ENCODE data around the gene TBC1D10A. TPM values are rescaled to one million over a fixed set of nuclear protein-coding genes. Genes with fewer than 3 reads are reported as not detected.
A peak's percentile ranks its signal among the peaks of the same experiment; 100 is the strongest.
"Not testable (repeated sequence)": the region's sequence is repeated elsewhere in the genome, so short reads cannot be mapped to it uniquely, and the experiment has no call there.

The TBC1D10A gene
- total RNA-seq, 2 experiments from 2014 or later, result 37.9 to 41.6 TPM

DNA sequence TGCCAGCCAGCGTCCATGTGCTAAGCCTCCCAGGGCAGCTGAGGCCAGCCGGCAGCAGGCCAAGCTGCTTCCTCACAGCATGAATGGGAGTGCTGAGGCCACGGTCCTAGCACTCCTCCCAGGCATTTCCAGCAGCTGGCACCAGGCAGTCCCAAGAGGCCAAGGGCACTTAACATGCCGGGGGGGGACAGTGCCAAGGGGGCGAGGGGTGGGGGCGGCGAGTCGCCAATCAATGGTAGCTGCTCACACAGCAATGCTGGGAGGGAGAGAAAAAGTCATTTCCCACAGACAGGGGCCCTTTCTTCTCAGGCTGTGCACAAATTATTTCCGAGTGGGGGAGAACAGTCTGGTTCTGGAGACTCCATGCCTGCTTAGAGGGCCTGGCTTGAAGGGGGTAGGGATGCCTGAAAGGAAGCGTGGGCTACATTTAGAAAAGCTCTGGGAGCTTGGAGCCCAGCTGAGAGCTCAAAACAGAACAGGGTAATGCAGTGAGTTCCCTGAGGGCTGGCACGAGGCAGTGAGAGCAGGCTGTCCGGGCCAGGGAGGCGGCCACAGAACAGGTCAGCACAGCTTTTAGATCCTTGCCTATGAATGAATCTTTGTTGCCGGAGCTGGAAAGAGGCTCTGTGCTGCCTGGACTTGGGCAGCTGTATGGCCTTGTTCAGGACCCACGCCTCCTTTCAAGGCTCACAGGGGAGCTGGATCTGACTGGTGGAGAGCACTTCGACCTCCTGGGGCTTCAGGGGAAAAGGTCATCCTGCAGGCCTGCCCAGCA lies 14.4 kb upstream of the TBC1D10A start:
- Mint-ChIP-seq H3K4me1 (peaks cover 24% of the 10 kb centered on the region), H3K36me3 (ENCODE audit: low read depth) (peaks cover 98% of the 10 kb centered on the region), H3K4me3 (no peak overlapping the region), H3K9me3 (no peaks in the 10 kb centered on the region), H3K27me3 (no peaks in the 10 kb centered on the region), H3K27ac (no peak overlapping the region)
- POLR2A ChIA-PET, result interaction anchor here (0.9 to 2.4 kb wide), 3 partner anchors 9 to 16 kb away, joined by 3 to 14 read pairs (median 7); partner anchors contain the start of genes CCDC157, SF3A1 and TBC1D10A
- CTCF ChIA-PET, result interaction anchor here (1.2 kb wide), 1 partner anchor 53 kb away, joined by 3 read pairs; no protein-coding TSS in a partner anchor
- DNase-seq, result no peak

DNA sequence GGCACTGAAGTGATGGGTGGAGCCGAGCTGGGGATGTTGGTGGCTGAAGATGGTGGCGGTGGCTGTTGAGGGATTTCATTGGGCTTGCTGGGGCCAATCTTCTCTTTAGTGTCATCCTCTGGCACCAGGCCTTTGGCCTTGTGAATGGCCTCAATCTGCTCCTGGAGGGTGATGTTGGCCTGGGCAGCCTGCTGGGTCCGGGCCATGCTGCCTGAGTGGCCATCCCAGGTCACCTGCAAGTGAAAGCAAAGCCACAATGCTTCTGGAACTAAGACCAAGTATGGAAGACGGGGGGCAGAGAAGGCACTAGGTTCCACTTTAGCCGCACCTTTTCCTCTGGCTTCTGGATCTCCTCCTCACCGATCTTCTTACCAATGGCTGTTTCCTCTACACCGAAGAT lies 12.1 kb upstream of the TBC1D10A start:
- no peaks in the 10 kb centered on the region for H3K9me3 Mint-ChIP-seq
- POLR2A ChIA-PET, result interaction anchor here (0.8 to 2.2 kb wide), 2 partner anchors 12 to 18 kb away, joined by 3 to 6 read pairs; partner anchors contain the start of gene TBC1D10A
- H3K4me1 Mint-ChIP-seq, result peaks cover 20% of the 10 kb centered on the region
- H3K27me3 Mint-ChIP-seq, result no peaks in the 10 kb centered on the region
- no peak overlapping the region for H3K4me3 Mint-ChIP-seq
- no peak overlapping the region for H3K27ac Mint-ChIP-seq
- CTCF ChIA-PET, result interaction anchor here (1.4 kb wide), 1 partner anchor 51 kb away, joined by 4 read pairs; no protein-coding TSS in a partner anchor
- H3K36me3 Mint-ChIP-seq (ENCODE audit: low read depth), result peaks cover 98% of the 10 kb centered on the region
- DNase-seq, result no peak

DNA sequence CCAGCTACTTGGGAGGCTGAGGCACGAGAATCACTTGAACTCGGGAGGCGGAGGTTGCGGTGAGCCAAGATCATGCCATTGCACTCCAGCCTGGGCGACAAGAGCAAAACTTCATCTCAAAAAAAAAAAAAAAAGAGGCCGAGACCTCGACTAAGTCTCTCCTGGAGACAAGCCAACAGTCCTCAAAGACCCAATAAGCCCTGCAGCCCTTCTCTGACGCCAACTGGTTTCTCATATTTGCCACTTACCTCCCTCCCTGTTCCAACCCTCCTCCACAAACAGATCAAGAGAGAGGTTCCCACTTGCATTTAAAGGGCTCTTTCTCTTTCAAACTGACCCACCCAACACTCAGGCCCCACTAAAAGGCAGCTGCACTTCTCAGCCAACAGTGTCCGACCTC lies 11.6 kb upstream of the TBC1D10A start:
- H3K9me3 Mint-ChIP-seq, DNase-seq, H3K27me3 Mint-ChIP-seq, H3K27ac Mint-ChIP-seq, H3K4me3 Mint-ChIP-seq: not testable (repeated sequence)
- POLR2A ChIA-PET, result interaction anchor here (0.8 to 2.2 kb wide), 2 partner anchors 11 to 17 kb away, joined by 3 to 6 read pairs; partner anchors contain the start of gene TBC1D10A
- Mint-ChIP-seq H3K4me1 (peaks cover 25% of the 10 kb centered on the region), H3K36me3 (ENCODE audit: low read depth) (peaks cover 97% of the 10 kb centered on the region)
- CTCF ChIA-PET, result interaction anchor here (1.4 kb wide), 1 partner anchor 51 kb away, joined by 4 read pairs; no protein-coding TSS in a partner anchor

DNA sequence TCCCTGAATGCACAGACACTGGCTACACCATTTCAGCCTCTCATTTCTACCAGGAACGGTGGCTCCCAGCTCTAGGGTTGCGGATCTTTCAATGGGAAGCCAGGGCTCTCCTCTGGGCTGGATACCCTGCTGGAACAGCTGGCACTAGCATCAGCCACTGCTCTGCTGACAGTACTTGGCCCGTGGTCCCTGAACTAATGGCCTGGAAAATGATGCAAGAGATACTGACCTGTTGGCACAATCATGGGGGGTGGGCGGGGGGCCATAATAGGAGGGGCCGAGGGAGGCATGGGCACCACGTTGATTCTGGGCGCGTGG lies 10.7 kb upstream of the TBC1D10A start:
- ChIA-PET CTCF (interaction anchor here (3.4 kb wide), 1 partner anchor 49 kb away, joined by 13 read pairs; no protein-coding TSS in a partner anchor), POLR2A (no interaction called here)
- H3K4me3 Mint-ChIP-seq, result no peak overlapping the region
- peaks cover 97% of the 10 kb centered on the region for H3K36me3 Mint-ChIP-seq (ENCODE audit: low read depth)
- H3K27ac Mint-ChIP-seq, result no peak overlapping the region
- no peaks in the 10 kb centered on the region for H3K27me3 Mint-ChIP-seq
- no peaks in the 10 kb centered on the region for H3K9me3 Mint-ChIP-seq
- H3K4me1 Mint-ChIP-seq, result peaks cover 31% of the 10 kb centered on the region
- DNase-seq, result no peak

DNA sequence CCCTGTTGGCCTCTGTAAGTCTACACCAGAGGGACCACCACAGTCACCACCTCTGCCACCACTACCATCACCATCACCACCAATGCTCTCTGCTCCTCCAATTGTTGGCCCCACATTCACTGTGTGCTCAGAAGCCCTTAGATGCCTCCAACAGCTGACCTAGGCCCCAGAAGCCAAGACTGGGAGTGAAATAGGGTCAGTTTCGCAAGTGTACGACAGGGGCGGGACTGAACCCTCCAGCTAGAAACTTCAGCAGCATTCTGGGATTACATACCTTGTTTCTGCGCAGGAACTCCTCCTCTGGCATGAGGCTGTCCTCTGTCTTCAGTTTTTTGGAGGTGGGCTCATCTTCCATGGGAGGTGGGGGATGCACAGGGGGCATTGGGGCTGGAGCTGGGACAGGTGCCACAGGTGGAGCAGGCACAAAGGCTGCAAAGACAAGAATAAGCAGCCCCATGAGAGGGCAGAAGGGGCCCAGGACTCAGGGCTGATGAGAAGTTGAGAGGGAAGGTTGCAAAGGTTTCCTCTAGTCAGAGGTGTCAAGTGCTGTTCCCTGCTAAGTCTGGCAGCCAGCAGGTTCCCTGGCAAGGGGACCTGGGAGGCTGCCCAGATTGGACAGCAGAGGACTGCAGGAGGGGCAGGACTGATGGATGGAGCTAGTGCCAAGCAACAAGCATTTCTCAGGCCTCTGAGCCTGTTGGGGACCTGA lies 10.2 kb upstream of the TBC1D10A start:
- Mint-ChIP-seq H3K27ac (no peak overlapping the region), H3K4me1 (peaks cover 35% of the 10 kb centered on the region), H3K4me3 (no peak overlapping the region), H3K27me3 (no peaks in the 10 kb centered on the region), H3K9me3 (no peaks in the 10 kb centered on the region), H3K36me3 (ENCODE audit: low read depth) (peaks cover 96% of the 10 kb centered on the region)
- CTCF ChIA-PET, result interaction anchor here (3.4 kb wide), 1 partner anchor 49 kb away, joined by 13 read pairs; no protein-coding TSS in a partner anchor
- POLR2A ChIA-PET, result no interaction called here
- DNase-seq, result no peak

DNA sequence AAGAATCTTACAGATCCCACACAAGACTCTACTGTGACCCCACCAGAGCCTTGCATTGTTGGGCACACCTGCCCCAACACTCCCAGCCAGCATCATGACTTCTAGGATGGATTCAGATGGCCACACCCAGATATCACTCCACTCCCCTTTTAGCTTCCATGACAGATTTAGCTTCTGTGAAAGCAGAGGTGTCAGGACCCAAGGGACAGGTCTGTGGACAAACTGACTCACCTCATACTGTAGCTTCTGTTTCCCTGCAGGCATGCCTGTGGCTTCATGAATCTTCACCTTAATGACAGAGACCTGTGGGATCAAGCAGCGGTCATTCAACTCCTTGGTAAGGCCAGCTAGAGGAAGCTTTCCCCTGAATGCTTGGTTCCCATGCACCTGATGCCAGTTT lies 8.5 kb upstream of the TBC1D10A start:
- peak overlapping the region; percentile 6 for H3K27ac Mint-ChIP-seq
- no peak for DNase-seq
- no peak overlapping the region for H3K4me3 Mint-ChIP-seq
- H3K9me3 Mint-ChIP-seq, result no peaks in the 10 kb centered on the region
- no peaks in the 10 kb centered on the region for H3K27me3 Mint-ChIP-seq
- CTCF ChIA-PET, result interaction anchor here (1.2 to 3.4 kb wide), 3 partner anchors 47 to 52 kb away, joined by 3 to 13 read pairs (median 4); no protein-coding TSS in a partner anchor
- H3K36me3 Mint-ChIP-seq (ENCODE audit: low read depth), result peaks cover 86% of the 10 kb centered on the region
- H3K4me1 Mint-ChIP-seq, result peaks cover 35% of the 10 kb centered on the region
- POLR2A ChIA-PET, result interaction anchor here (1.0 to 1.8 kb wide), 4 partner anchors 18 to 67 kb away, joined by 3 to 5 read pairs (median 3); no protein-coding TSS in a partner anchor

DNA sequence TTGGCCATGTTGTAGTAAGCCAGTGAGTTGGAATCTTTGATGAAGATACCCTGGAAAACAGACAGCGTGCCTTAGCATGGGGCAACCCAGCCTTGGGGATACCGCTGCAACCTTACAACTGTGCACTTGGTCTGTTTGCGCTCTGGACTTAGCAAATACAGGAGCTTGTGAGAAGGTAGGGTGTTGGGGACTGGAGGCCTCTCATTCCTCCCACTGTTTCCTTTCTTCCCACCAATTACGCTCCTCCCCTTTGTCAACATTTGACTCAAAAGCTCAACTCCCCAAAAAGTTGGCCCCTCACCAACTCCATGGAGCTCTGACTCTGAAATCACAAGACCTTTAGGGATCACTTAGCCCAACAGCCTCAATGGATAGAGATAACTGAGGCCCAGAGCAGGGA lies 7.9 kb upstream of the TBC1D10A start:
- Mint-ChIP-seq H3K36me3 (ENCODE audit: low read depth) (peaks cover 83% of the 10 kb centered on the region), H3K4me3 (no peak overlapping the region), H3K27ac (peak overlapping the region; percentile 6), H3K9me3 (no peaks in the 10 kb centered on the region), H3K4me1 (peaks cover 35% of the 10 kb centered on the region), H3K27me3 (no peaks in the 10 kb centered on the region)
- DNase-seq, result no peak
- POLR2A ChIA-PET, result interaction anchor here (1.0 to 1.8 kb wide), 2 partner anchors 21 to 47 kb away, joined by 3 to 5 read pairs; no protein-coding TSS in a partner anchor
- CTCF ChIA-PET, result interaction anchor here (1.2 to 3.4 kb wide), 2 partner anchors 47 to 51 kb away, joined by 3 to 13 read pairs; no protein-coding TSS in a partner anchor

DNA sequence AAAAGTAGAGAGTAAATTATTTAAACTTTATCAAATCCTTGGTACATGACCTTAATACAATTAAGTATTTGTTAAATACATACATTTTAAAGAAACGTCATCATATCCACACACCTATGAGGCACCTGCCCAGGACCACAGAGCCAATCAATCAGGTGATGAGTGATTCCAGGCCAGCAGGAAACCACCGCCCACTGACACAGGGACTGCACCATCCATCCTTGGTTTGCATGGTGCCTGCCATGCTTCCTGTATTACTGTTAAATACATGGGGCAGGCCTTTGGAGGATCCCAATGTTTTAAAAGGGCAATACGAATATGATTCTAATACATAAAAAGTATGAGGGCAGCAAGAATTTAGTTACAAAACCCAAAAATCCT lies 7.0 kb upstream of the TBC1D10A start:
- H3K27ac Mint-ChIP-seq, result peak overlapping the region; percentile 71
- peaks cover 35% of the 10 kb centered on the region for H3K4me1 Mint-ChIP-seq
- H3K36me3 Mint-ChIP-seq (ENCODE audit: low read depth), result peaks cover 73% of the 10 kb centered on the region
- H3K27me3 Mint-ChIP-seq, result no peaks in the 10 kb centered on the region
- POLR2A ChIA-PET, result interaction anchor here (1.0 to 2.4 kb wide), 3 partner anchors 9 to 46 kb away, joined by 5 to 7 read pairs (median 7); partner anchors contain the start of genes CCDC157 and SF3A1
- no peak for DNase-seq
- CTCF ChIA-PET, result interaction anchor here (3.0 kb wide), 1 partner anchor 46 kb away, joined by 13 read pairs; no protein-coding TSS in a partner anchor
- no peaks in the 10 kb centered on the region for H3K9me3 Mint-ChIP-seq
- no peak overlapping the region for H3K4me3 Mint-ChIP-seq

DNA sequence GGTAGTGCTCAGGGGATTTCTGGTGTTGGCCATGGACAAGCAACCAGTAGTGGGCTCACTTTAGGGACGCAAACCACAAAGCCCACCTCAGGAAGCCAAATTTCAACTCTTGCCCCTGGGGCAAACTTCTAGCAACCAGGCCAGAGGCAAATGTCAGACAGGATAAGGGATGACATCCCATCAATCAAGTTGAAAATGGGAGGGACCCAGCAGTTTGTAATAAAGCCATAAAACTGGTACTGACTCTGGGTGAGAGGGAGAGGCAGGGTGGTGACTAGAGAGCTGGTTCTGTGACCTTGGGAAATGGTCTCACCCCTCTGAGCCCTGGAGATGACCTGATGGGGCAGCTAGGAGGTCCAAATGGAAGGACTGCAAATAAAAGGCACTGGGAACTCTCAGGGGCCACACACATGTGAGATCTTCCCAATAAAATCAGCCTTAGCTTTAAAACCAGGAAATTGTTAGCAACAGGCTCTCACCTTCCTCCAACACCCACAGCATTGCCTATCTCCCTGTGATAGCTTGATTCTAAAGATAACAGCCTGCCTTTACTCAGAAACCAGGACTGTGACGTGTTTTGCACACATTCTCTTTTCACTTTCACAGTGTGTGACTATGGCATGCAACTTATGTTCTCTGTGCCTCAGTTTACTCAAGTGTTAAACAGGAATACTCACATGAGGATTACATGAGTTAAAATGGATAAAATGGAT lies 6.4 kb upstream of the TBC1D10A start:
- Mint-ChIP-seq H3K4me1 (peaks cover 38% of the 10 kb centered on the region), H3K36me3 (ENCODE audit: low read depth) (peaks cover 72% of the 10 kb centered on the region), H3K4me3 (no peak overlapping the region), H3K9me3 (no peaks in the 10 kb centered on the region), H3K27ac (peak overlapping the region; percentile 71), H3K27me3 (no peaks in the 10 kb centered on the region)
- no peak for DNase-seq
- CTCF ChIA-PET, result interaction anchor here (3.0 kb wide), 1 partner anchor 45 kb away, joined by 13 read pairs; no protein-coding TSS in a partner anchor
- POLR2A ChIA-PET, result interaction anchor here (0.9 to 2.4 kb wide), 10 partner anchors 8 to 50 kb away, joined by 3 to 7 read pairs (median 3); partner anchors contain the start of genes CCDC157 and SF3A1

DNA sequence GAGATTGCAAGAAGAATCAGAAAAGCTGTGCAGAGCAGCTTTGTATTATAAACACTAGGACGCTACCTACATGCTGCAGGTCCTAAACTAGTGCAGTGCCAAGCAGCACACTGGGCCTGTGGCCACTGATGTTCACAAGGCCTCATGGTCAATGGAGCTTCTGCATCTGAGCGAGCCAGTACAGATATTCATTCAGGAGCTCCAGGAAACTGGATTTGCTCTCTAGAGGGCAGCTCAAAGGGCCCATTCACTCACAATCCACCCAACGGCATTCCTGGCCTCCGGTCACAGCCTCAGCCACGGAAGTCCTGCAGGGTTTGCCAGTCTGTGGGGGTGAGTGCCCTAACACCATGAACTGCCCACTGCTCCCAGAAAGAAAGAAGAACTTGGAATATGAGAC lies 5.8 kb upstream of the TBC1D10A start:
- CTCF ChIA-PET, result interaction anchor here (3.0 kb wide), 1 partner anchor 45 kb away, joined by 13 read pairs; no protein-coding TSS in a partner anchor
- POLR2A ChIA-PET, result interaction anchor here (0.7 to 2.4 kb wide), 11 partner anchors 8 to 50 kb away, joined by 3 to 7 read pairs (median 3); partner anchors contain the start of genes CCDC157 and SF3A1
- peaks cover 43% of the 10 kb centered on the region for H3K4me1 Mint-ChIP-seq
- H3K36me3 Mint-ChIP-seq (ENCODE audit: low read depth), result peaks cover 66% of the 10 kb centered on the region
- H3K9me3 Mint-ChIP-seq, result no peaks in the 10 kb centered on the region
- H3K27ac Mint-ChIP-seq, result peak overlapping the region; percentile 71
- H3K27me3 Mint-ChIP-seq, result no peaks in the 10 kb centered on the region
- H3K4me3 Mint-ChIP-seq, result no peak overlapping the region
- DNase-seq, result no peak

DNA sequence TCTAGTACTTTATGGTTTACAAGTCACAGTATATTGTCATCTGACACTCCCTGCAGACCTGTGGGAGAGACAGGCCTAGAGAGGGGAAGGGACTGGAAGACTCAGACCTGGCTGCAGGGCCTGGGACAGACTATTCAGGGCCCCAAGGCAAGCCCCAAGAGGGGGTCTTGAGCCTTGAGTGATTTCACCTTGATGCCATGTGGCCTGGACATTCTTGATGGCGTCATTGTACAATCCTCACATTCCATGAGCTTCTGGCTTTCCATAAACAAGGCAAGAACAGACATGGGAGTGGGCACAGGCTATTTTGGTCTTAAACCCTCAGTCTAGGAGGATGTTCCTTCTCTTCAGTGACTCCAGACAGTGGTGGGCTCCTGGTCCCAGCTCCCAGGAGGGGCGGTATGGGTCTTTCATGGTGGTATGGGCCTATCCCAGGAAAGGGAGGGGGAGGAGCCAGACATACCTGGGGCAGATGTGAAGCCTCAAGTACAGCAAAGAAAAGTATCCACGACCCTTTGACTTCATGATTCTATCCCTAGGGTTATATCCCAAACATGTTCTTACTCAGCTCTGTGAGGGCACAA lies 1.8 kb upstream of the TBC1D10A start:
- CTCF ChIA-PET, result interaction anchor here (0.8 to 1.2 kb wide), 3 partner anchors 41 to 62 kb away, joined by 3 to 11 read pairs (median 3); partner anchors contain the start of gene RNF215
- H3K36me3 Mint-ChIP-seq (ENCODE audit: low read depth), result peaks cover 49% of the 10 kb centered on the region
- H3K27ac Mint-ChIP-seq, result no peak overlapping the region
- no peaks in the 10 kb centered on the region for H3K9me3 Mint-ChIP-seq
- peaks cover 55% of the 10 kb centered on the region for H3K4me1 Mint-ChIP-seq
- H3K27me3 Mint-ChIP-seq, result no peaks in the 10 kb centered on the region
- POLR2A ChIA-PET, result interaction anchor here (0.6 to 11.5 kb wide), 9 partner anchors 9 to 95 kb away, joined by 3 to 229 read pairs (median 3); partner anchors contain the start of genes CASTOR1, CCDC157 and SF3A1
- no peak overlapping the region for H3K4me3 Mint-ChIP-seq
- no peak for DNase-seq

Data from activated CD4-positive, alpha-beta memory T cell treated with anti-CD3 and anti-CD28 coated beads, Interleukin-2, amount 10 ng/mL, durations not matched to agents 7 days and 5 days (primary cell).